Caco-2 (cell line): Measurements from ENCODE around the gene CACNA1D. TPM values are rescaled to one million over a fixed set of nuclear protein-coding genes. Genes with fewer than 3 reads are reported as not detected.

ENCODE experiments used
- BruUV-seq: library from RNA; stranded (reverse); fragments of 400-500 nt; replicated peaks from 2 replicates; lab custom pipeline; 2021; lab: Mats Ljungman, UMichigan
- CTCF ChIA-PET: fragments of 300-600 bp; sonication (Branson Sonifier 250); formaldehyde crosslinking; loops from one replicate; lab custom pipeline; 2022; ENCODE audit warnings: antibody characterized with exemption; lab: Charles Lee
- POLR2A ChIA-PET: fragments of 300-600 bp; sonication (Branson Sonifier 250); formaldehyde crosslinking; loops from one replicate; lab custom pipeline; 2022; ENCODE audit warnings: antibody characterized with exemption; lab: Charles Lee
- DNase-seq, 2 experiments: peaks; one replicate each; pipeline versions ENCODE4 v3.0.0 to v3.0.0-alpha.2; 2020 to 2022
- H3K27me3 ChIP-seq: replicated peaks from 2 replicates; pipeline ENCODE4 v1.6.0; 2011; ENCODE audit warnings: low read length; ENCODE audit not compliant: control insufficient read depth, insufficient read depth
- H3K36me3 ChIP-seq: 2 replicates; pipeline ENCODE4 v1.5.1; 2011; ENCODE audit warnings: low read length; ENCODE audit not compliant: control insufficient read depth, insufficient read depth
- H3K4me1 ChIP-seq: fragments of 250-450 bp; sonication (Bioruptor Pico); 2 replicates; pipeline ENCODE4 v1.5.1; 2020; ENCODE audit warnings: mild to moderate bottlenecking
- H3K4me3 ChIP-seq: 2 replicates; pipeline ENCODE4 v1.5.1; 2011; ENCODE audit warnings: low read depth, mild to moderate bottlenecking, control low read depth, low read length
- H3K9me3 ChIP-seq: fragments of 250-450 bp; sonication (Bioruptor Pico); 2 replicates; pipeline ENCODE4 v1.5.1; 2020; ENCODE audit warnings: mild to moderate bottlenecking, moderate library complexity
- H3K27ac Mint-ChIP-seq: one replicate; pipeline ENCODE4 v1.8.0; 2022; ENCODE audit warnings: mixed read lengths; ENCODE audit not compliant: unreplicated experiment
- H3K27me3 Mint-ChIP-seq: one replicate; pipeline ENCODE4 v1.8.0; 2022; ENCODE audit warnings: mixed read lengths; ENCODE audit not compliant: insufficient read depth, unreplicated experiment
- H3K36me3 Mint-ChIP-seq: one replicate; pipeline ENCODE4 v1.8.0; 2022; ENCODE audit warnings: mild to moderate bottlenecking, mixed read lengths; ENCODE audit not compliant: insufficient read depth, unreplicated experiment
- H3K4me1 Mint-ChIP-seq: one replicate; pipeline ENCODE4 v1.8.0; 2022; ENCODE audit warnings: low read depth, mixed read lengths; ENCODE audit not compliant: unreplicated experiment
- H3K4me3 Mint-ChIP-seq: one replicate; pipeline ENCODE4 v1.8.0; 2022; ENCODE audit warnings: mild to moderate bottlenecking, moderate library complexity, mixed read lengths; ENCODE audit not compliant: unreplicated experiment
- H3K9me3 Mint-ChIP-seq: one replicate; pipeline ENCODE4 v1.8.0; 2022; ENCODE audit warnings: mixed read lengths; ENCODE audit not compliant: unreplicated experiment
- CTCF ChIP-seq, 2 experiments: fragments of 200-600 bp in 1 of 2; IDR thresholded peaks; 1 replicate in 1 of 2; 2 replicates in 1 of 2; pipeline versions ENCODE4 v1.5.1 to v1.8.0; 2011 to 2022; ENCODE audit warnings: antibody characterized with exemption in 1 of 2, control low read depth in 1 of 2, inconsistent platforms in 1 of 2, low read depth in 1 of 2, low read length in 1 of 2, mild to moderate bottlenecking in 1 of 2, moderate library complexity in 1 of 2; ENCODE audit not compliant: insufficient read depth in 1 of 2, severe bottlenecking in 1 of 2, unreplicated experiment in 1 of 2
- intact Hi-C: fragments of 100-400 bp; cut with micrococcal nuclease; formaldehyde crosslinking; loops from one replicate; pipeline ENCODE4 v1.10.0; 2022; ENCODE audit not compliant: unreplicated experiment
- total RNA-seq: library from RNA; stranded (reverse); gene quantifications from 2 replicates; pipeline ENCODE4 v1.2.3, GENCODE V29; 2022

CACNA1D gene
- total RNA-seq, 1 experiment from 2014 or later, result 13.3 TPM

DNA sequence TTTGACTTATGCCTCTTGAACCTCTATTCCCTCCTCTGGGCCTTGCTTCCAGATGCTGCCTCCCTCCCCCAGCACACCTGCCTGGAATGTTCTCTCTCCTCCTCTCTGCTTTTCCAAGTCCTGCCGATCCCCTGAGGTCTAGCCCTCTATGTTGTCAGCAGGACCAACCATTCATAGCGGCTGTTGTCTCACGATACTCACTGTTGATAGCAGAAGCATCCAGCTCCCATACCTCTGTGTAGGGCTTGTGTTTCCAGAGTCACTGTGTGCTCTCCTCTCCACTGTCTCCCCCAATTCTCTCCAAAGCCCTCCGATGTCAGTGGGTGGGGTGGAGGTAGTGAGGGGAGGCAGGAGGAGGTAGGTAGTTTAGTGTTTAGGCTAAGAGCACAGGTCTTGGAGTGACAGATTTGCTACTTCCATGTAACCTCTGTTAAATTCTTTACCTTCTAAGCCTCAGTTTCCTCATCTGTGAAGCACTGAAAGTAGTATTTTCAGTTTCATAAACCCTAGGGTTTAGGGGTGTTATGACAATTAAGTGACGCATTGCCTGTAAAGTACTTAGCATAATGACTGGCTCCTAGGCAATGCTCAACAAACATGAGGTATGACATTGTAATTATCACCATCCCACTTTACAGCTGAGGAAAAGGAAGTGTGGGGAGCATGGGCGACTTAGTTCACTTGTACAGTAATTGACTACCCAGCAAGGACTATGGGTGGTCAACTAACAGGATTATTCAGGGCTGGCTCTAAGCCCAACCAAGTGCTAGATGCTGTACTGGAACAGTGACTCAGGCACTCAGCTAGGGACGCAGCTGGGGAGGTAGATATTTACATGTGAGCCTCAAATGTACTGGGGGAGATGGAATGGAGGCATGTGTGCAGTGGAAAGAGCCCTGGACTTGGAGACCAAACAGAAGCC is 122.8 kb downstream of the CACNA1D start:
- intact Hi-C loops, result no loop called here
- no peak overlapping the region for H3K27ac Mint-ChIP-seq
- no peak for DNase-seq
- no peaks in the 10 kb centered on the region for H3K36me3 Mint-ChIP-seq
- Histone ChIP-seq H3K4me1 (no peaks in the 10 kb centered on the region), H3K9me3 (no peaks in the 10 kb centered on the region), H3K27me3 (no peaks in the 10 kb centered on the region), H3K36me3 (no peaks in the 10 kb centered on the region), H3K4me3 (no peak overlapping the region)
- CTCF ChIA-PET, result no interaction called here
- no peaks in the 10 kb centered on the region for H3K9me3 Mint-ChIP-seq
- TF ChIP-seq CTCF (IDR thresholded peaks at IDR 0.05; ENCODE audit: insufficient read depth in 1 of 2, low read depth in 1 of 2, low read length in 1 of 2, severe bottlenecking in 1 of 2, unreplicated experiment in 1 of 2), result no peak
- H3K4me3 Mint-ChIP-seq, result no peak overlapping the region
- H3K27me3 Mint-ChIP-seq, result no peaks in the 10 kb centered on the region
- POLR2A ChIA-PET, result no interaction called here
- H3K4me1 Mint-ChIP-seq, result no peaks in the 10 kb centered on the region
- no TSS peak for BruUV-seq

DNA sequence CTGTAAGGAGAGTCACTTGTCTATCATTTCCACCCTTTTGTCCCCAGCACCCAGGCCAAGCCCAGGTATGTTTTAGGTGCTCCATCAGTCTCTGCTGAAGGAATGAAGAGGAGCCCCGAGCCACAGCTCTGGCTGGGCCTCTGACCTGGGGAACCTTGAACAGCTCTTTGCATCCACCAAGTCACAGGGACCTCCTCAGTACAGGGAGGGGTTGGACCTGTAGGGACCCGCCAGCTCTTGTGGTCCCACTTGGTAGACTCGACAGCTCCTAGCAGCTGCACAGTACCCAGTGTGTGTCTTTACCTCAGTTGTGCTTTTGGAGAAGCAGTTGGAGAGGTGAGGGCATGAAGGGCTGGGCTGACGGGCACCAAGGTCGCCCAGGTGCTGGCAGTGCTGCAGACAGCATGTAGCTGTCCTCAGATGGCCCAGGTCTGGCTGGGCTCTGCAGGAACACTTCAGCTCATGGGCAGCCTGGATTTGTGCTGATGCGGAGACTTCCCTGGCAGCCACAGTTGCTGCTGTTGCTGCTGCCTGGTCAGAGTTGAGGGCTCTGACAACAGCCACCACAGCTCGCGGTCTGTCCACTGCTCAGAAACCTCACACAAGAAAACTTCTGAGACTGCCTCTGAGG is 123.6 kb downstream of the CACNA1D start:
- no peaks in the 10 kb centered on the region for H3K4me1 Mint-ChIP-seq
- Histone ChIP-seq H3K9me3 (no peaks in the 10 kb centered on the region), H3K4me1 (no peaks in the 10 kb centered on the region), H3K36me3 (no peaks in the 10 kb centered on the region), H3K27me3 (no peaks in the 10 kb centered on the region), H3K4me3 (no peak overlapping the region)
- no peak for DNase-seq
- no peak overlapping the region for H3K27ac Mint-ChIP-seq
- intact Hi-C loops, result no loop called here
- ChIA-PET CTCF (no interaction called here), POLR2A (no interaction called here)
- H3K36me3 Mint-ChIP-seq, result no peaks in the 10 kb centered on the region
- no peak for TF ChIP-seq CTCF (IDR thresholded peaks at IDR 0.05; ENCODE audit: insufficient read depth in 1 of 2, low read depth in 1 of 2, low read length in 1 of 2, severe bottlenecking in 1 of 2, unreplicated experiment in 1 of 2)
- no peaks in the 10 kb centered on the region for H3K27me3 Mint-ChIP-seq
- BruUV-seq, result no TSS peak
- H3K4me3 Mint-ChIP-seq, result no peak overlapping the region
- H3K9me3 Mint-ChIP-seq, result no peaks in the 10 kb centered on the region

DNA sequence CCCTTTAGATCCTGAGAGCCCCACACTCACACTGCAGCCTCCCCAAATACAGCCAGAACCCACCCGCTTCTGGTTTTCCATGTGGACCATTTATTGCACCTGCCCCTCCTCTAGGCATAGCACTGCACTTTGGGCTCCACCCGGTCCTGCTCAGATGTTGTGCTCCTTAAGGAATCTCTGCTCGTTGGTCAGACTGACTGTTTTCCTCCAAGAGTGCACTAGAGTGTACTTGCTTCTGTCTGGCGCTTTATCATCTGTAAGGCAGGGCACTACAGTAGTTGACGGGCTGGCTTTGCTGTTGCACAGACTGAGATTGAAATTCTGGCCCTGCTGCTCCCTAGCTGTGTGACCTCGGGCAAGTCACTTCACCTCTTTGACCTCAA is 124.1 kb downstream of the CACNA1D start:
- H3K27me3 ChIP-seq, result no peaks in the 10 kb centered on the region
- CTCF ChIA-PET, result no interaction called here
- intact Hi-C loops, result no loop called here

More for the DNA sequence above, 124.1 kb downstream of the CACNA1D start:
- Mint-ChIP-seq H3K4me3 (no peak overlapping the region), H3K36me3 (no peaks in the 10 kb centered on the region), H3K4me1 (no peaks in the 10 kb centered on the region), H3K27me3 (no peaks in the 10 kb centered on the region), H3K9me3 (no peaks in the 10 kb centered on the region), H3K27ac (no peak overlapping the region)
- Histone ChIP-seq H3K36me3 (no peaks in the 10 kb centered on the region), H3K4me1 (no peaks in the 10 kb centered on the region), H3K4me3 (no peak overlapping the region), H3K9me3 (no peaks in the 10 kb centered on the region)
- no TSS peak for BruUV-seq
- no peak for TF ChIP-seq CTCF (IDR thresholded peaks at IDR 0.05; ENCODE audit: insufficient read depth in 1 of 2, low read depth in 1 of 2, low read length in 1 of 2, severe bottlenecking in 1 of 2, unreplicated experiment in 1 of 2)
- no peak for DNase-seq
- POLR2A ChIA-PET, result no interaction called here
